GM10266 (cell line): ENCODE results near the gene RHBDF2.

Experiments
- DNase-seq: peaks from one replicate; pipeline ENCODE4 v3.0.0; 2012; ENCODE audit errors: extremely low spot score
- CTCF ChIP-seq: IDR thresholded peaks from 2 replicates; pipeline ENCODE4 v1.5.1; 2012; ENCODE audit warnings: mild to moderate bottlenecking, low read depth; ENCODE audit not compliant: control insufficient read depth, insufficient read depth; ENCODE audit errors: missing control alignments

The RHBDF2 gene

GRCh38 chr17:76446449-76447231 is 54.6 kb downstream of the RHBDF2 start:
- DNase-seq: no peak
- no peak for TF ChIP-seq CTCF

GRCh38 chr17:76445697-76446448 is 55.4 kb downstream of the RHBDF2 start:
- no peak for DNase-seq
- no peak for TF ChIP-seq CTCF

- no peak for DNase-seq
- no peak for TF ChIP-seq CTCF
Observed at GRCh38 chr17:76444518-76445311, 56.5 kb downstream of the RHBDF2 start.

- no peak for DNase-seq
- TF ChIP-seq CTCF: no peak
Observed at GRCh38 chr17:76442341-76443338, 58.6 kb downstream of the RHBDF2 start.

- TF ChIP-seq CTCF: no peak
- no peak for DNase-seq
Observed at GRCh38 chr17:76441686-76442340, 59.4 kb downstream of the RHBDF2 start.
